NCI-H82 (cell line): Measurements from ENCODE around the gene FCRL2.

Source experiments
- DNase-seq: peaks from one replicate; lab custom pipeline; 2025; lab: John Stamatoyannopoulos, UW

FCRL2 gene

GRCh38 chr1:157776971-157777391 lies at the start of gene FCRL2:
Gene FCRL2 (minus strand): TSS chr1:157777132. CDS start chr1:157777073, 59 bp downstream.
- no peak for DNase-seq

- no peak for DNase-seq
These were observed 43.4 kb upstream of the FCRL2 start for GRCh38 chr1:157820299-157820698.

GRCh38 chr1:157819896-157820295 lies 43.0 kb upstream of the FCRL2 start, which contains the start of gene FCRL1:
Gene FCRL1 (minus strand): TSS chr1:157820120. CDS start chr1:157820037, 83 bp downstream.
- DNase-seq, result no peak

GRCh38 chr1:157819215-157819614 lies 42.3 kb upstream of the FCRL2 start:
- no peak for DNase-seq

- DNase-seq, result no peak
These were observed 36.3 kb upstream of the FCRL2 start for GRCh38 chr1:157813269-157813668.

GRCh38 chr1:157806431-157807149 lies 29.7 kb upstream of the FCRL2 start:
- no peak for DNase-seq

GRCh38 chr1:157803851-157804250 lies 26.9 kb upstream of the FCRL2 start:
- no peak for DNase-seq

GRCh38 chr1:157799996-157800395 lies 23.1 kb upstream of the FCRL2 start:
- DNase-seq, result no peak

GRCh38 chr1:157798211-157798610 lies 21.3 kb upstream of the FCRL2 start:
- DNase-seq, result no peak

GRCh38 chr1:157785248-157785647 lies 8.3 kb upstream of the FCRL2 start:
- no peak for DNase-seq

GRCh38 chr1:157784801-157785200 lies 7.9 kb upstream of the FCRL2 start:
- no peak for DNase-seq

- DNase-seq, result no peak
These were observed 6.0 kb upstream of the FCRL2 start for GRCh38 chr1:157782931-157783330.

GRCh38 chr1:157781048-157781447 lies 4.1 kb upstream of the FCRL2 start:
- DNase-seq, result no peak

GRCh38 chr1:157775101-157775870 lies 1.6 kb downstream of the FCRL2 start:
- no peak for DNase-seq

- DNase-seq, result no peak
These were observed 2.5 kb downstream of the FCRL2 start for GRCh38 chr1:157774412-157774811.

- peak; percentile 59 for DNase-seq
These were observed 3.2 kb downstream of the FCRL2 start for GRCh38 chr1:157773493-157774350.

GRCh38 chr1:157771661-157772425 lies 5.1 kb downstream of the FCRL2 start:
- no peak for DNase-seq

GRCh38 chr1:157770442-157771043 lies 6.4 kb downstream of the FCRL2 start:
- peak; percentile 29 for DNase-seq

GRCh38 chr1:157766792-157767191 lies 10.1 kb downstream of the FCRL2 start:
- no peak for DNase-seq

GRCh38 chr1:157758018-157758417 lies 18.9 kb downstream of the FCRL2 start:
- DNase-seq, result no peak

- DNase-seq, result no peak
These were observed 23.3 kb downstream of the FCRL2 start for GRCh38 chr1:157753611-157754010.
